ENCODE data around the gene SERPINB1. TPM values are rescaled to one million over a fixed set of nuclear protein-coding genes. Genes with fewer than 3 reads are reported as not detected.

Gene SERPINB1
- total RNA-seq, 1 donor = 32.6 TPM

GRCh38 chr6:2793534-2794151, 48.0 kb downstream of the SERPINB1 start:
- H4K20me1 ChIP-seq (ENCODE audit: insufficient read depth, low read length) = no peaks in the 10 kb centered on the region
- H3K4me2 ChIP-seq (ENCODE audit: insufficient read depth, low read length) = no peak overlapping the region
- H3K9me3 ChIP-seq (ENCODE audit: low read depth, low read length) = no peaks in the 10 kb centered on the region
- H3K79me2 ChIP-seq (ENCODE audit: insufficient read depth, low read length) = no peaks in the 10 kb centered on the region
- TF ChIP-seq CTCF (IDR thresholded peaks at IDR 0.05; ENCODE audit: extremely low read depth, low read depth, low read length) = no peak
- H3K4me1 ChIP-seq (ENCODE audit: insufficient read depth, low read length) = peaks cover 31% of the 10 kb centered on the region
- no peaks in the 10 kb centered on the region for H3K36me3 ChIP-seq (ENCODE audit: insufficient read depth, low read length)
- DNase-seq (ENCODE audit: insufficient read length, low spot score, missing footprints) = no peak
- no peak overlapping the region for H2AFZ ChIP-seq (ENCODE audit: low read length)
- H3K27me3 ChIP-seq (ENCODE audit: insufficient read depth, low read length) = no peaks in the 10 kb centered on the region
- H3K4me3 ChIP-seq (ENCODE audit: insufficient read depth, low read length) = no peak overlapping the region
- no peak overlapping the region for H3K27ac ChIP-seq (ENCODE audit: low read depth, low read length)

GRCh38 chr6:2792330-2793110, 49.1 kb downstream of the SERPINB1 start:
- peaks cover 31% of the 10 kb centered on the region for H3K4me1 ChIP-seq (ENCODE audit: insufficient read depth, low read length)
- peaks cover 4% of the 10 kb centered on the region for H3K36me3 ChIP-seq (ENCODE audit: insufficient read depth, low read length)
- DNase-seq (ENCODE audit: insufficient read length, low spot score, missing footprints) = no peak
- no peaks in the 10 kb centered on the region for H3K27me3 ChIP-seq (ENCODE audit: insufficient read depth, low read length)
- no peaks in the 10 kb centered on the region for H3K9me3 ChIP-seq (ENCODE audit: low read depth, low read length)
- no peak overlapping the region for H3K4me2 ChIP-seq (ENCODE audit: insufficient read depth, low read length)
- H3K79me2 ChIP-seq (ENCODE audit: insufficient read depth, low read length) = peaks cover 5% of the 10 kb centered on the region
- H3K4me3 ChIP-seq (ENCODE audit: insufficient read depth, low read length) = no peak overlapping the region
- no peak overlapping the region for H3K27ac ChIP-seq (ENCODE audit: low read depth, low read length)
- H4K20me1 ChIP-seq (ENCODE audit: insufficient read depth, low read length) = no peaks in the 10 kb centered on the region
- H2AFZ ChIP-seq (ENCODE audit: low read length) = no peak overlapping the region
- no peak for TF ChIP-seq CTCF (IDR thresholded peaks at IDR 0.05; ENCODE audit: extremely low read depth, low read depth, low read length)

GRCh38 chr6:2791450-2791974, 50.2 kb downstream of the SERPINB1 start:
- TF ChIP-seq CTCF (IDR thresholded peaks at IDR 0.05; ENCODE audit: extremely low read depth, low read depth, low read length) = no peak
- Histone ChIP-seq H3K4me3 (ENCODE audit: insufficient read depth, low read length) (no peak overlapping the region), H3K27ac (ENCODE audit: low read depth, low read length) (peak overlapping the region; percentile 91), H3K4me1 (ENCODE audit: insufficient read depth, low read length) (peaks cover 31% of the 10 kb centered on the region), H3K9me3 (ENCODE audit: low read depth, low read length) (no peaks in the 10 kb centered on the region), H3K36me3 (ENCODE audit: insufficient read depth, low read length) (peaks cover 5% of the 10 kb centered on the region), H3K79me2 (ENCODE audit: insufficient read depth, low read length) (peaks cover 10% of the 10 kb centered on the region), H2AFZ (ENCODE audit: low read length) (no peak overlapping the region), H3K27me3 (ENCODE audit: insufficient read depth, low read length) (no peaks in the 10 kb centered on the region), H3K4me2 (ENCODE audit: insufficient read depth, low read length) (peak overlapping the region; percentile 52), H4K20me1 (ENCODE audit: insufficient read depth, low read length) (no peaks in the 10 kb centered on the region)
- no peak for DNase-seq (ENCODE audit: insufficient read length, low spot score, missing footprints)
